Left lobe of liver (tissue), 2 donors: Measurements from ENCODE around the gene KCNJ9. TPM values are rescaled to one million over a fixed set of nuclear protein-coding genes. Genes with fewer than 3 reads are reported as not detected.
"Not testable (repeated sequence)": the region's sequence is repeated elsewhere in the genome, so short reads cannot be mapped to it uniquely, and the experiment has no call there.

Source experiments
- ATAC-seq: fragments of 200-7000 bp; cut with Tn5 transposase; one replicate; pipeline ENCODE4 v1.9.1; 2020; ENCODE audit warnings: mild to moderate bottlenecking, moderate library complexity
- DNase-seq: peaks from one replicate; pipeline ENCODE4 v3.0.0-alpha.2; 2020; ENCODE audit warnings: low spot score
- total RNA-seq: library from RNA; stranded (reverse); gene quantifications from one replicate; pipeline ENCODE4 v1.2.1, GENCODE V29; 2021
- donor health status: DM: no; HTN: no; CAD: no; lungs with moderate emphysema.
- donor health status: DM: no; HTN: yes; CAD: no.

The KCNJ9 gene
- total RNA-seq, 1 donor from 2014 or later, result not detected

GRCh38 chr1:160123726-160124125, 42.4 kb downstream of the KCNJ9 start:
- DNase-seq (no peak), ATAC-seq (no peak)

DNA sequence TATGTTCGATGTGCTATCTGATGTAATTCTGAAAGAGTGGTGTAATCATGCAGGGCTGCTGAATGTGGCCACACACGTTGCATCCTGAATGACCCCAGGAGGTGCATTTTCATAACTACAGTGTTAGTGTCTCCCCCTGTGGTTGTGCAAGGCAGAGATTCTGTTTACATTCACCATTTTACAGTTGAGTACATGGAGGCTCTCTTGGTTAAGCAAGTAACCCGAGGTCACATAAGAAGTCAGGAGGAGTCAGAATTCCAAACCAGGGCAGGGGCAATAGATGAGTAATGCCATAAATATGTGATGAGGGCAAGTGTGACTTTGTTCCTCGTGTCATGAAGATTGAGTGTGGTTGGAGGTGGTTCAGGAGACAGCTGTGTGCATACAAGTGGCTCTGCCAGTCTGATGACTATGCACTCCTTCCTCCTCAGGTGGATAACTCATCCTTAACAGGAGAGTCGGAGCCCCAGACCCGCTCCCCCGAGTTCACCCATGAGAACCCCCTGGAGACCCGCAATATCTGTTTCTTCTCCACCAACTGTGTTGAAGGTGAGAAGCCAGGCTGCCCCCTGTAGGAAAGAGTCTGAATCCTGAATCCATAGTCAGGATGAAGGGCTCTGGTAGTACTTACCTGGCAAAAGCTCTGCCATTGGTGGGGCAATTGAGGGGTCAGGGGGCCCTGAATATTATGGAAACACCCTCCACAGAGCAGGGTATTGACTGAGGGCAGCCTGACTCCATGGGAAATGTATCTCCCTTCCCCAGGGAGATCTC, 43.6 kb downstream of the KCNJ9 start:
- no peak for ATAC-seq
- DNase-seq, result no peak

DNA sequence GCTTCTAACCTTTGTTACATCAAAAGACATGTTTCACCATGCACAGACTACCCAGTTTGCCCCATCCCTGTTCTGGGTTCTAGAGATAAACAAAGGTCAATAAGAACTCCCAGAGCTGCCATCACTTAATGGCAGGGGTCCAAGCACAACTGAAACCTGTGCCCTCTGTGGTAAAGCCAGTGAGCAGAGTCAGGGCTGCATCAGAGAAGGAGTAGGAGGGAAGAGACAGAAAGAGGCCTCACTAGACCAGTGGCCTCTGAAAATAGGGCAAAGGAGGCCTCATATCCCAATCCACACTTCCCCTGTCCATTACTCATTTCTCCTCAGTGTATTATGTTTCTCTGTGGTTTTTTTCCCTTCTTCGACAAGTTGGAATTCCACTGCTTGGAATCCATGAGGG, 44.4 kb downstream of the KCNJ9 start:
- DNase-seq (no peak), ATAC-seq (no peak)

GRCh38 chr1:160126342-160126741, 45.0 kb downstream of the KCNJ9 start:
- DNase-seq, ATAC-seq: not testable (repeated sequence)

DNA sequence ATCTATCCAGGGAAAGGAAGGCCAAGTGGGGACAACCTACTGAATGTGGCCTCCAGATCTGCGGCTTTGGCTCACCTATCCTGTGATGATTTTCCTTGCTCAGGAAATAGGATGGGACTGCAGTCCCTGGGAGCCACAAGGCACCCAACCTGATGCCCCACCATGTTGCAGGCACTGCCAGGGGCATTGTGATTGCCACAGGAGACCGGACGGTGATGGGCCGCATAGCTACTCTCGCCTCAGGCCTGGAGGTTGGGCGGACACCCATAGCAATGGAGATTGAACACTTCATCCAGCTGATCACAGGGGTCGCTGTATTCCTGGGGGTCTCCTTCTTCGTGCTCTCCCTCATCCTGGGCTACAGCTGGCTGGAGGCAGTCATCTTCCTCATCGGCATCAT, 46.0 kb downstream of the KCNJ9 start:
- DNase-seq, result no peak
- ATAC-seq, result no peak

GRCh38 chr1:160127865-160128523, 46.7 kb downstream of the KCNJ9 start:
- ATAC-seq (no peak), DNase-seq (no peak)

DNA sequence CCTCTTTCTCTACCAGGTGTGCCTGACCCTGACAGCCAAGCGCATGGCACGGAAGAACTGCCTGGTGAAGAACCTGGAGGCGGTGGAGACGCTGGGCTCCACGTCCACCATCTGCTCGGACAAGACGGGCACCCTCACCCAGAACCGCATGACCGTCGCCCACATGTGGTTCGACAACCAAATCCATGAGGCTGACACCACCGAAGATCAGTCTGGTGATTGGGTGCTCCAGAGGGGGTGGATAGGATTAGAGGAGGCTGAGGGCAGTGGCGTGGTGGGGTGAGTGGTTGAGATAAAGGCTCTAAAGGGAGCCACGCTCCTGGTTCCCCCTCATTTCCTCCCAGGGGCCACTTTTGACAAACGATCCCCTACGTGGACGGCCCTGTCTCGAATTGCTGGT, 47.3 kb downstream of the KCNJ9 start:
- DNase-seq (no peak), ATAC-seq (no peak)

- DNase-seq (no peak), ATAC-seq (no peak)
Observed at GRCh38 chr1:160129046-160129445, 47.7 kb downstream of the KCNJ9 start.

DNA sequence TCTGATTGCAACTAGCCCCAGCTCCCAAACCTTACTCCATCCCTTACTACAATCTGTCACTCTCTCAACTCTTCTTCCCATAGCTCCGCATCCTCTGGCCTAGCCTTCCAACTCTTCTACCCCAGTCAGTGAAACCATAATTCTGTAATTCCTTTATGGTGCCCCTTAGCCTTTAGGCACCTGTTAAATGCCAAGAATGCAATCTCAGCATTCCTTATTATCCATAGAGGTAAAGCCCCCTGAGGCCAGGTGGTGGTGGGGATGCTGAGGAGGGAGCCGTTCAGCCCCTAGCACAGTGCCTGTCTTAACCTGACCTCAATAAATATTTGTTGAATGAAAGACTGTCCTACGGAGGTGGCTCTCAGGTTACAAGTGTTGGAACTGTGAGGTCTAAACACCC, 48.2 kb downstream of the KCNJ9 start:
- no peak for ATAC-seq

GRCh38 chr1:160129966-160130365, 48.6 kb downstream of the KCNJ9 start:
- DNase-seq, result no peak

More for the DNA sequence above, 48.2 kb downstream of the KCNJ9 start:
- DNase-seq, result no peak

GRCh38 chr1:160130486-160130885, 49.1 kb downstream of the KCNJ9 start:
- ATAC-seq, result no peak
- no peak for DNase-seq

More at GRCh38 chr1:160129966-160130365, 48.6 kb downstream of the KCNJ9 start:
- no peak for ATAC-seq

GRCh38 chr1:160130939-160131338, 49.6 kb downstream of the KCNJ9 start:
- no peak for ATAC-seq
- DNase-seq, result no peak

DNA sequence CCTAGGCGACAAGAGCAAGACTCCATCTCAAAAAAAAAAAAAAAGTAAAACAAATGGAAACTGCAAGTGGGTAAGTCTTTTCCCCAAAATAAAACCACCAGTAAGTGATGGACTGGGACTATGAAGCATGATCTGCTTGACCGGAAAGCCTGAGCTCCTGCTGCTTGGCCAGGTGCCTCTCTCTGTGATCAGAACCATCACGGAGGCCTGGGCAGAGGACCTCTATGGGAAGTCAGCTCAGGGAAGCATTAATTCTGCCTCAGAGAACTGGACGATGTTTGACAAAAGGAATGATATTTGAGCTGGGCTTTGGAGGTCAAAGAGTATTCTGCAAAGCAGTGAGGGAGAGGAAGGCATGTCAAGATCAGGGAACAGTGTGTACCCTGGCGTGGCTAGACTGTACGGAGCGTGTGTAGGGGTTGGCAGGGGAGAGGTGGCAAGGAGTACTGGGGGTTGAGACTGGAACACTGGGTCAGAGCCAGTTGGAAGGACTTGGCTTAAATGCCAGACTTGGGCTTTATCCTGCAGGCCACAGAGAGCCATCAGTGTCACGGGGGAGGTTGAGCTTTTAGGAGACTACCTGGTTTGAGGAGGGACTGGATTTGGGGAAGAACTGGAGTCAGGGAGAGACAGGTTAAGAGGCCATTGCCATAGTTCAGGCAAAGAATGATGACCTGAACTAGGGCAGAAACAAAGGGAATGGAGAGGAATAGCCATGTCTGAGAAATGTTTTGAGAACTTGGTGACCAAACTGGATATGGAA, 50.6 kb downstream of the KCNJ9 start:
- DNase-seq, result no peak
- ATAC-seq, result peak; percentile 73

DNA sequence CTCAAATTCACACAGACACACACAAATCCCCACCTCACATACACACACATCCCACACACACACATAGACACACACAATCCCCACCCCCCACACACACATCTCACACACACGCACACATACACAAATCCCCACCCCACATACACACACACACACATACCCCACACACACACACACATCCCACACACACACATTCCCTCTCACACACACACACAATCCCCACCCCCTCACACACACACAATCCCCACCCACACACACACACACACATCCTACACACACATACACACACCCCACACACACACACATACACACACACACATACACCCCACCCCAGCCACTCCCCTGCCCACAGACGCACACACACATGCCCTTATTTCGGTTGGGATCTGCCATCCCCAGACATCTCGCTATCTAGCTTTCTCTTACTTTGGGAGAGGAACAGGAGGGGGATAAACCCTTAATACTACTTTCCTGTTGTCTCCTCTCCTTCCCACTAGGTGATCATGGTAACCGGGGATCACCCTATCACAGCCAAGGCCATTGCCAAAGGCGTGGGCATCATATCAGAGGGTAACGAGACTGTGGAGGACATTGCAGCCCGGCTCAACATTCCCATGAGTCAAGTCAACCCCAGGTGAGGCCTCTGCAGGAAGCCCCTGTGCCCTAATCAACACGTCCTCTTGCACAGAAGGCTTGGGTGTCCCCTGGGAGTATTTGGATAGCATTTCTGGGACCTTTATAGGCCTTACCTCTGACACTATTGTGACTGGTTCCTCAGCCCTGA, 52.8 kb downstream of the KCNJ9 start:
- no peak for DNase-seq

DNA sequence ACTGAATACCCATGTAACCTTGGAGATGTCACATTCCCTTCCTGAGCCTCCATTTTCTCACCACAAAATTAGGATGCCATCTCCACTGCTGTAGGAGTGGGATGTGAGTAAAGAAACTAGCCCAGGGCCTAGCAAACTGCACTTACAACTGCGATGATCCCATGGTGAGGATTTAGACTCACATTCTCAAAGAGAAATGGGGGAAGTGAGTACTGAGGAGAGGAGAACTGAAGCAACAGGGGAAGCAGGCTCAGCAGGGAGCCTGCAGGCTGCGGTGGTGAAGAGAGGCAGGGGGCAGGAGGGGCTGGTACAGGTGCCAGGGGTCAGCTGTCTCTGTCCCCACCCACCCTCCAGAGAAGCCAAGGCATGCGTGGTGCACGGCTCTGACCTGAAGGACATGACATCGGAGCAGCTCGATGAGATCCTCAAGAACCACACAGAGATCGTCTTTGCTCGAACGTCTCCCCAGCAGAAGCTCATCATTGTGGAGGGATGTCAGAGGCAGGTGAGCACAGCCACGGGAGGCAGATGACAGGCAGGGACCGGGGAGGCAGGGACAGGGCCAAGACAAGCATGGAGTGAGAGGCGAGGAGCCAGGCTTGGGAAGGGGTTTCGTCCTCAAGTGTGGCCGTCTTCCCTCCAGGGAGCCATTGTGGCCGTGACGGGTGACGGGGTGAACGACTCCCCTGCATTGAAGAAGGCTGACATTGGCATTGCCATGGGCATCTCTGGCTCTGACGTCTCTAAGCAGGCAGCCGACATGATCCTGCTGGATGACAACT, 53.6 kb downstream of the KCNJ9 start:
- no peak for DNase-seq
- no peak for ATAC-seq

More for the DNA sequence above, 52.8 kb downstream of the KCNJ9 start:
- ATAC-seq, result no peak

- DNase-seq (no peak), ATAC-seq (no peak)
Observed at GRCh38 chr1:160136121-160136925, 55.0 kb downstream of the KCNJ9 start.

DNA sequence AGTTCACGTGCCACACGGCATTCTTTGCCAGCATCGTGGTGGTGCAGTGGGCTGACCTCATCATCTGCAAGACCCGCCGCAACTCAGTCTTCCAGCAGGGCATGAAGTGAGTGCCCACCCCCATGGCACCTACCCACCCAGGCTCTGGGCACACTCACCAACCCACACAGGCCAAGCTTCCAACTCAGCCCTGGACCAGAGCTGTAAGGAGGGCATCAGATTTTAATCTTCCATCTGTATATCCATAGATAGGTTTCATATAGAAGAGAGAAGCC, 55.5 kb downstream of the KCNJ9 start:
- no peak for ATAC-seq
- DNase-seq, result no peak

DNA sequence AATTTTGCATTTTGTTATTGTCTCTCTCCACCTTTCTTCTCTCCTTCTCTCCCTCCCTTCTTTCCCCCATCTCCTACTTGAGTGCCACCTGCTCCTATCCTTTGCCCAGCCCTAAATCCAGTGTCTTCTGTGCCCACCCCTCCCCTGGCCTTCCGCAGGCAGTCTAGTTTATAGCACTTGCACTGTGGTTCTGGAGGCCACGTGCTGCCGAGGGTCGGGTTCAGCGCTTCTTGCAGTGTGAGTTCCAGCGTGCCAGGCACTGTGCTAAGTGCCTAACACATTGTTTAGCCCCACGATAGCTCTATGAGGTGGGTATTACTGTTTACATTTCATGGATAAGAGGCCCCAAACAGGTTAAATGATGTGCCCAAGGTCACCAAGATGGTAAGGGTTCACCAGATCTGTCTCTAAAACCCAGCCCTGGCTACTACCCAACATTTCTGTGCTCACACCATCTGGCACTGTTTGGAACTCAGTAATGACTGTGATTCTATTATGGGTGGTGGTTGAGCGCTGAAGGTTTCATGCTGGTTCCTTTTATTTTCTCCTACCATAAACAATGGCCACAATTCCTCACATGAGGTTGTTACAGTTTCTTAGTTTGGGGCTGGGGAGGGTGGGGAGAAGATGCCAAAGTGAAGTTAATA, 56.0 kb downstream of the KCNJ9 start:
- ATAC-seq (no peak), DNase-seq (no peak)

DNA sequence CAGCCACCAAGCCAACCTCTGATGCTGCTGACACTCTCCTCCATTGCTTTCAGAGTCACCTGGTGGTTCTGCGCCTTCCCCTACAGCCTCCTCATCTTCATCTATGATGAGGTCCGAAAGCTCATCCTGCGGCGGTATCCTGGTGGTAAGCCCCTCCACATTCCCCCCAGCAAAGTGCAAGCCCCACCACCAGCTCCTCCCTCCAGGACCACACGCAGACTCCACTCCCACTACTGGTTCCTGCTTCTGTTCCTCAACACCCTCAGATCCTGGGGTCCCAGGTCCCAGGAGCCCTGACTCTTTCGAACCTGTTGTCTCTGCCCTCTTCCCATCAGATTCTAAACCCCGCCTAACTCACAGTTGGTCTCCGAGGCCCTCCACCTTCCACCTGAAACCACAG, 58.5 kb downstream of the KCNJ9 start:
- ATAC-seq, result no peak
- no peak for DNase-seq
